ENCODE data around the gene RYR2.

RYR2 gene

DNA sequence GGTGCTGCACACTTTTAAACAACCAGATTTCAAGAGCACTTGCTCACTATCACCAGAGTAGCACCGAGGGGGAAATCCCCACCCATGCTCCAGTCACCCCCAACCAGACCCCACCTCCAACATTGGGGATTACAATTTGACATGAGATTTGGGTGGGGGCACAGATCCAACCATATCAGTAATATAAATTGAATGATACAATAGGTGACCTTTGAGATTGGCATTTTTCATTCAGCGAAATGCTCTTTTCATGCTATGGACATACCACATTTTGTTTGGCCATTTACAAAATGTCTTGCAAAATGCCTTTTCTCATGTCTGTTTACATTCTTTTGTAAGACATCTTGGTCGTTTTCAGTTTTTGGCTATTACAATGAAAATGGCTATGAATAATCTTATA, 23.9 kb downstream of the RYR2 start:
- H3K4me3 ChIP-seq = no peak overlapping the region
- H4K20me1 ChIP-seq = no peaks in the 10 kb centered on the region
- no peak overlapping the region for H3K27ac ChIP-seq
- H3K36me3 ChIP-seq = no peaks in the 10 kb centered on the region
- no peaks in the 10 kb centered on the region for H3K9me3 ChIP-seq
- no peaks in the 10 kb centered on the region for H3K27me3 ChIP-seq
- peaks cover 13% of the 10 kb centered on the region; the same call in 1 of the 2 replicates for H3K4me1 ChIP-seq
- TF ChIP-seq Cebpa-rat (IDR thresholded peaks at IDR 0.05) = no peak
- no peak overlapping the region for H3K9ac ChIP-seq
- no peak overlapping the region for H3K4me2 ChIP-seq

DNA sequence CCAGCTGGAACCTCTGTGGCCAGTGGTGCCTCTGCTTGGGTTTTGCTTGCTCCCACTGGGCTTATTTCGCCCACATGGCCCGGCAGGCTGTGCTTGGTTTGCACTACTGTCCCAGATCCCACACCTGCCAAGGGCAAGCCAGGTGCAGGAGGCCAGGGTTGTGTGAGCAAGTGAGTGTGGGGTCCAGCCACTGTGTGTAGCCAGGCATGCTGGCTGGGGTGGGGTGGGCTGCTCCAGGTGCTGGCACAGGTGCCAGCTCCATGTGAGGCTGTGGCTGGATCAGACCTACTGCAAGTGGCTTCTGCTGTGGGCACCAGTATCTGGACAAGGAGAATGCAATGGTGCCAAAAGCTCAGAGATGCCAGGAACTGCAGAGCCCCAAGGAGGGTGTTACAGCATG, 28.5 kb downstream of the RYR2 start:
- Histone ChIP-seq H3K4me1 (peaks cover 13% of the 10 kb centered on the region; the same call in 1 of the 2 replicates), H3K27ac (no peak overlapping the region), H3K9me3 (no peaks in the 10 kb centered on the region), H3K4me2 (no peak overlapping the region), H3K27me3 (no peaks in the 10 kb centered on the region), H4K20me1 (no peaks in the 10 kb centered on the region), H3K36me3 (no peaks in the 10 kb centered on the region), H3K9ac (no peak overlapping the region), H3K4me3 (no peak overlapping the region)
- no peak for TF ChIP-seq Cebpa-rat (IDR thresholded peaks at IDR 0.05)

DNA sequence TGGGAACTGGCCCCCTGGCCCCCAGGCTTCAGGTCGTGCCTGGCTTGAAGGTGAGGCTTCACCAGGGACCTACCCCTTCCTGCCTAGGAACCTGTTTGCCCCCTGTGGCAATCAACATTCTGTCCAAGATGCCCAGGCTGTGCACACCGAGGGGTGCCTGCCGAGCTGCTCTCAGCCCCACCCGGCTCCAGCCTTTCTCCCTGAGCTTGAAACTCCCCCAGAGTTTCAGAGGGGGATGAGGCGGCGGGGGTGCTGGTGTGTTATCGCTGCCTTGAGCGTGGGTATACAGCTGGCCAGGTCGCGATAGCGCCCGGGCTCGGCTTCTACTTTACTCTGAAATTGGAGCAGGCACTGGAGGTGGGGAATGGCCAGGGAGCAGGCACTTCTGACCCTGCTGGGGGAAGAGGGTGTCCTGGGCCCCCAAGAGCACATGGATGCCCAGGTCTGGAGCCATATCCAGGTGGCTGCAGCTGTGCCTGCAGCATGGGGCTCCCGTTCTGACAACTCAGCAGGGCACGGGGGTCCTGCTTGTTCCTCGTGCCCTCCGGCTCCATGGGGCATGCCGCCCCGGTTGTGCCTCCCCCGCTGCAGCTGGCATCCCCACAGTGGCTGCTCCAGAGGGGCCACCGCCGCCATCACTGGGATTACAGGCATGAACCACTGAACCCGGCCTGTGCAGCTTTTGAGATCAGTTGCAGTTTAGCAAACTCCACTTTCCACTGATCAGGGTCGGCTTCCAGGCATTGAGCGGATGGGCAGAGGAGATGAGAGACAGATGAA, 29.8 kb downstream of the RYR2 start:
- Histone ChIP-seq H3K36me3 (no peaks in the 10 kb centered on the region), H3K4me1 (peaks cover 13% of the 10 kb centered on the region; the same call in 1 of the 2 replicates), H4K20me1 (no peaks in the 10 kb centered on the region), H3K4me2 (no peak overlapping the region), H3K4me3 (no peak overlapping the region), H3K9ac (no peak overlapping the region), H3K27ac (no peak overlapping the region), H3K27me3 (no peaks in the 10 kb centered on the region), H3K9me3 (no peaks in the 10 kb centered on the region)
- TF ChIP-seq Cebpa-rat (IDR thresholded peaks at IDR 0.05) = no peak

DNA sequence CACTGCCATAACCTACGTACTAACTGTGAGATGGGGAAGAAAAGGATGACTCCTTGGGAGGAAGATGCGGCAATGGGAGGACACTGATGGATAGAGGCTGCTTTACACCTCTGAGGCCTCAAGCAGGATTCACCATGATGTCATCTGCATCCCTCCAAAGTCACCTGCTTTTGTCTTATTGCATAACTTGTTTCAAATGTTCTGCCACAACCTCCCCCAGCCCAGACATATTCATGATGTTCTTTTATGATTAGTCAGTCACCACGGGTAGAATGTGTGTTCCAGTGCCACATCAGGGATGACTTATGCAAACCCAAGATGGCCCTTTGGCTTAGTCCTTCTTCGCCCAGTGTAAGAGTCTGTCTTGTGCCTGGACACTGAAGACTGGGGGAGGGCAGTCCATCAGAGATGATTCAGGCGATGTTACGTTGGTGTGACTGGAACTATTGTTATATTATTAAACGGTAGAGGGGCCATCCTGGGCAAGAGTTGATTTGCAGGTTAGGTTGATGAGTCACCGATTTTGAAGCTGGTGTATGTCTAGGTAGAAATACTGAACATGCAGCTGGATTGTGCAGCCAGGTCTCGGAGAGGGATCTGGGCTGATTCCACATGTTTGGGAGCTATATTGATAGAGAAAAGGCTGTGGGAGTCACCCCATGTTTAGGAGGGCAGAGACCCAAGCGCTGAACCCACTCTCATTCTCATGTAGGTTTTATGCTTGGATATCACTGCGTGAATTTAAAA, 32.6 kb downstream of the RYR2 start:
- Histone ChIP-seq H3K4me3 (no peak overlapping the region), H3K4me2 (no peak overlapping the region), H3K4me1 (no peaks in the 10 kb centered on the region), H3K27ac (no peak overlapping the region), H3K9me3 (no peaks in the 10 kb centered on the region), H3K27me3 (no peaks in the 10 kb centered on the region), H3K36me3 (no peaks in the 10 kb centered on the region), H4K20me1 (no peaks in the 10 kb centered on the region), H3K9ac (no peak overlapping the region)
- TF ChIP-seq Cebpa-rat (IDR thresholded peaks at IDR 0.05) = no peak

DNA sequence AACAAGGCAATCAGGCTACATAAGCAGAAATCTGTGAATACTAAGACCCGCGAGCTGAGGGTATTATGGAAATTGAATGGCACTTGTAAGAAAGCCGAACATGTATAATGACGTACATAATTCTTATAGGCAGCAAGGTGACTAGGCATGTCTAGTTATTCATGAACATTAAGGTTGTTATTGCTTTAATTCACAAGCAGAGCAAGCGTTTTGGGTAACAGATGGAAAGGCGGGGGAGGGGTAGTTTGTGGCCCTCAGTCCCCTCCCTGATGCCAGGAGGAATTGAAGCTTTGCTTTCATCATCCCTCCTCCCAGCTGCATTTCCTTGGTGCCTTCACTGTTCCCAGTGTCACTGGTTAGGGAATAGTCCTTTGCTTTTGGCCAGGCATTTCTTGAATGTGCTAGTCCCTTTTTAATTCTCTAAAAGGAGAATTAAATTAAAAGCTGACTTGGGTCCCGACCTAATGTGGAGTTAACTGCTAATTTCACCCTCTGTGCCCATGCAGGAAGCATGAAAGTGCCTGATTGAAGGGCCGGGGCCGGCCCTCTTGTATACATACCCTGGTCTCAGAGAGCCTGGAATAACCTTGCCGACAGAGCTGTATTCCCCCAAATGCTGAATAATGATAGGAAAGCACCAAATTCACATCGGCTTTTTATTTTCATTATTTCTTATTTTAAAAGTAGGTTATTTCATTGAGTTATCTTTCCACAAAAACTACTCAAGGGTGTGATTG, 42.5 kb downstream of the RYR2 start:
- no peaks in the 10 kb centered on the region for H4K20me1 ChIP-seq
- H3K4me3 ChIP-seq = no peak overlapping the region
- H3K36me3 ChIP-seq = no peaks in the 10 kb centered on the region
- TF ChIP-seq Cebpa-rat (IDR thresholded peaks at IDR 0.05) = no peak
- H3K27ac ChIP-seq = no peak overlapping the region
- no peak overlapping the region for H3K4me2 ChIP-seq
- H3K27me3 ChIP-seq = no peaks in the 10 kb centered on the region
- H3K9me3 ChIP-seq = no peaks in the 10 kb centered on the region
- H3K4me1 ChIP-seq = no peaks in the 10 kb centered on the region
- no peak overlapping the region for H3K9ac ChIP-seq

DNA sequence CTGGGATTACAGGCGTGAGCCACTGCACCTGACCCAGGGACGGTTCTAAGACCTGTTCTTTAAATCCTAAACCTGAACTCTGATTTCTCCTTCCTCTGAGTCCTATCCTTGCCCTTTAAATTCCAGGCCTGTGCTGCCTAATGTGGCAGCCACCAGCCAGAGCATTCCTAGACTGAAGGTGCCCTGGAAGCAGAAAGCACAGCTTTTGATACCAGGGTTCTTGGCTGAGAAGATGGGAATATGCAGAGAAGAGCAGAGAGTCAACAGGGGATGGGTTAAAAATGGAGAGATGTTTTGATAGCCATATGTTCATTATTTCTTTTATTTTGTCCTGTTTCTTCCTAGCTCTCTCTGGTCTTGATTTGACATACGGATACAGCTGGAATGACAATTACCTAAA, 49.7 kb downstream of the RYR2 start:
- Histone ChIP-seq H3K27me3 (no peaks in the 10 kb centered on the region), H3K4me2 (no peak overlapping the region), H3K4me1 (peaks cover 2% of the 10 kb centered on the region; the same call in 1 of the 2 replicates), H3K27ac (no peak overlapping the region), H3K9ac (no peak overlapping the region), H3K4me3 (no peak overlapping the region), H4K20me1 (no peaks in the 10 kb centered on the region), H3K9me3 (no peaks in the 10 kb centered on the region), H3K36me3 (no peaks in the 10 kb centered on the region)
- TF ChIP-seq Cebpa-rat (IDR thresholded peaks at IDR 0.05) = no peak

DNA sequence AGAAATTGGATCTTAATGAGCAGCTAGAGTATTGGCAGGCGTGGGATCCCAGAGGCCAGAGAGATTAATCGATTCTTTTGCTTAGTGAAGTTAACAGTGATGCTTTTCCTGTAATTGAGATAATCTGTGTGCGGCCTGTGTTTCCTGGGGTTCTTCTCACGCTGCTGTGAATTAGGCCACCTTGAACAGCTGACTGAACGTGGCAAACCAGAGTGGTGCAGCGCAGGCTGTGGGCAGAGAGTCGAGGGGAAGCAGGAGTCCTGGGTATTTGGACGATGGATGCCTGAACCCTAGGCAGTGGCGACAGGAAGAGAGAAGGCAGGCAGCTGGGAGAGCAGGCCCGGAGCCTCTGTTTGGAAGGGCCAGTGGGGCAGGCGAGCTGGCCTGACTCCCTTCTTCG, 51.7 kb downstream of the RYR2 start:
- TF ChIP-seq Cebpa-rat (IDR thresholded peaks at IDR 0.05) = no peak
- peaks cover 7% of the 10 kb centered on the region; the same call in 1 of the 2 replicates for H3K4me1 ChIP-seq
- H4K20me1 ChIP-seq = no peaks in the 10 kb centered on the region
- no peak overlapping the region for H3K4me2 ChIP-seq
- H3K36me3 ChIP-seq = no peaks in the 10 kb centered on the region
- no peak overlapping the region for H3K4me3 ChIP-seq
- H3K9ac ChIP-seq = no peak overlapping the region
- no peak overlapping the region for H3K27ac ChIP-seq
- no peaks in the 10 kb centered on the region for H3K27me3 ChIP-seq
- H3K9me3 ChIP-seq = no peaks in the 10 kb centered on the region

DNA sequence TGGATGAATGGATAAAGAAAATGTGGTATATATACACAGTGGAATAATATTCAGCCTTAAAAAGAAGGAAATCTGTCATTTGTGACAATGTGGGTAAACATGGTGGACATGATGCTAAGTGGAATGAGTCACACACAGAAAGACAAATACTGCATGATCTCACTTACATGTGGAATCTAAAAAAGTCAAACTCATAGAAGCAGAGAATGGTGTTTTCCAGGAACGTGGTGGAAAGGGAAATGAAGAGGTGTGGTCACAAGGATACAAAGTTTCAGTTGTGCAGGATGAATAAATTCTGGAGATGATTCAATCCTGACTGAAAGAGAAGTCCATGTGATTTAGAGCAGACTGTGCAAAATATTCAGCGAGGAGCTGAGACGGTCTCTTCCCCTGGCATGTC, 56.6 kb downstream of the RYR2 start:
- Histone ChIP-seq H3K27ac (no peak overlapping the region), H3K9ac (no peak overlapping the region), H3K4me3 (no peak overlapping the region), H3K4me1 (peaks cover 7% of the 10 kb centered on the region; the same call in 1 of the 2 replicates), H3K36me3 (no peaks in the 10 kb centered on the region), H3K9me3 (no peaks in the 10 kb centered on the region), H3K4me2 (no peak overlapping the region), H3K27me3 (no peaks in the 10 kb centered on the region), H4K20me1 (no peaks in the 10 kb centered on the region)
- TF ChIP-seq Cebpa-rat (IDR thresholded peaks at IDR 0.05) = no peak

DNA sequence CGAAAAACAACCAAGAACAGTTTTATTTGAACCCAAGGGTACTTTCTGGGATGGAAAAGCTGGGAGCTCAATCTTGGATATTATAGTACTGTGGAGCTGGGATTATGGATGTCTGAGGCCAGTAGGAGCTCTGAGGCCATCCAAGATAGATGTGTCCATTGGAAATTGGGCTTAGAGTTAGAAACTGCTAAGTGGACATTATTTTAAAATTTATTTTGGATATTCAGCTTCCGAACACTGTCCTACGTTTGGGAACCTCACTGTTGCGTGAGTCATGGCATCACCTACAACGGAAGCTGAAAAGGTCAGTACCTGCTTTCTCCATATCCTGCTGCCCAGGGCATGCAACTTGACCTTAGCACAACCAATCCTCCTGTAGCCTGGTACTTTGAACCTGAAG, 61.0 kb downstream of the RYR2 start:
- H3K27me3 ChIP-seq = no peaks in the 10 kb centered on the region
- no peak overlapping the region for H3K4me2 ChIP-seq
- no peak overlapping the region for H3K27ac ChIP-seq
- H3K36me3 ChIP-seq = no peaks in the 10 kb centered on the region
- no peaks in the 10 kb centered on the region for H3K4me1 ChIP-seq
- no peak overlapping the region for H3K4me3 ChIP-seq
- no peaks in the 10 kb centered on the region for H4K20me1 ChIP-seq
- TF ChIP-seq Cebpa-rat (IDR thresholded peaks at IDR 0.05) = no peak
- no peak overlapping the region for H3K9ac ChIP-seq
- H3K9me3 ChIP-seq = no peaks in the 10 kb centered on the region

DNA sequence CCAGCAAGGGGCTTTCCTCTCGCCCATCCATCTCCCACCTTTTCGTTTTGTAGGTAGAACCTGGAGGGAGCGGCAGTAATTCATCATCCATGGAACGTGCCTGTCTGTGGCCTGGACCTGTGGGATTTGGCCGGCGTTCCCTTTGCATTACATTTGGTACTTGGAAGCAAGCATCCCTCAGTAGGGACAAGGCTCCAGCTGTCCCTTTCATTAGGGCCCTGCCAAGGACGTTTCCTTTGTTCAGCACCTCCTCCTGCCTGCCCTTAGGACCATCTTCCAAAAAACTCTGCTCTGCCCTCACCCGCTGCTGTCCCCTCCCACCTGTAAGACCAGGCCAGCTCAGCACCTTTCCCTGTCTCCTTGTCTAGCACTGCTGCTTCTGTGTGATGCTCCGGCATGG, 62.1 kb downstream of the RYR2 start:
- Histone ChIP-seq H3K27me3 (no peaks in the 10 kb centered on the region), H3K36me3 (no peaks in the 10 kb centered on the region), H4K20me1 (no peaks in the 10 kb centered on the region), H3K9me3 (no peaks in the 10 kb centered on the region), H3K4me2 (no peak overlapping the region), H3K4me3 (no peak overlapping the region), H3K27ac (no peak overlapping the region), H3K9ac (no peak overlapping the region), H3K4me1 (no peaks in the 10 kb centered on the region)
- TF ChIP-seq Cebpa-rat (IDR thresholded peaks at IDR 0.05) = no peak

Data from BLaER1 (cell line).